Spleen (tissue), 11 donors: ENCODE data around the gene C10orf105. TPM values are rescaled to one million over a fixed set of nuclear protein-coding genes. Genes with fewer than 3 reads are reported as not detected.

Experiments
- DNase-seq: peaks from one replicate; pipeline ENCODE4 v3.0.0-alpha.2; 2020
- H3K27ac ChIP-seq, 8 donors: fragments of 200-600 bp; sonication (generic) in 7 of 8; 1 replicate in 4 of 8; 2 replicates in 4 of 8; pipeline versions ENCODE4 v1.5.0 to v1.8.0; 2016 to 2021; ENCODE audit warnings: inconsistent platforms in 4 of 8, mild to moderate bottlenecking in 4 of 8, moderate library complexity in 1 of 8
- H3K27me3 ChIP-seq, 7 donors: fragments of 200-600 bp; sonication (generic) in 6 of 7; replicated peaks in 1 of 7; 1 replicate in 4 of 7; 2 replicates in 3 of 7; pipeline versions ENCODE4 v1.5.0 to v1.8.0; 2016 to 2021; ENCODE audit warnings: inconsistent platforms in 3 of 7, mild to moderate bottlenecking in 1 of 7
- H3K36me3 ChIP-seq, 6 donors: fragments of 200-600 bp; sonication (generic) in 5 of 6; 1 replicate in 4 of 6; 2 replicates in 2 of 6; pipeline versions ENCODE4 v1.5.0 to v1.8.0; 2016 to 2021; ENCODE audit warnings: inconsistent platforms in 2 of 6
- H3K4me1 ChIP-seq, 6 donors: fragments of 200-600 bp; sonication (generic) in 5 of 6; 1 replicate in 3 of 6; 2 replicates in 3 of 6; pipeline versions ENCODE4 v1.5.0 to v1.8.0; 2016 to 2021; ENCODE audit warnings: inconsistent platforms in 3 of 6
- H3K4me3 ChIP-seq, 8 donors: fragments of 200-600 bp; sonication (generic) in 7 of 8; 1 replicate in 4 of 8; 2 replicates in 4 of 8; pipeline versions ENCODE4 v1.5.0 to v1.8.0; 2016 to 2021; ENCODE audit warnings: inconsistent platforms in 4 of 8, mild to moderate bottlenecking in 4 of 8, moderate library complexity in 2 of 8
- H3K9me3 ChIP-seq, 8 donors: fragments of 200-600 bp; sonication (generic) in 7 of 8; 1 replicate in 4 of 8; 2 replicates in 4 of 8; pipeline versions ENCODE4 v1.5.0 to v1.8.0; 2016 to 2021; ENCODE audit warnings: inconsistent platforms in 4 of 8
- POLR2A ChIP-seq, 3 donors: fragments of 450-650 bp; IDR thresholded peaks; one replicate each; pipeline ENCODE4 v1.5.1; 2017; ENCODE audit warnings: antibody characterized with exemption in 3 of 3, mild to moderate bottlenecking in 1 of 3
- POLR2AphosphoS5 ChIP-seq, 3 donors: sonication (generic); formaldehyde crosslinking; IDR thresholded peaks; one replicate each; pipeline ENCODE4 v1.5.1; 2017; ENCODE audit warnings: antibody characterized with exemption in 3 of 3
- whole genome bisulfite sequencing, 5 donors: extraction: QIAGEN DNeasy Blood & Tissue Kit in 3 of 5; methylation state at CpG; one replicate each; pipeline versions ENCODE4 v1.1.5 to v1.1.7; 2013 to 2018; 5-methylcytosine and 5-hydroxymethylcytosine counted together
- intact Hi-C: fragments of 100-400 bp; cut with DNase I; formaldehyde crosslinking; loops from one replicate; pipeline ENCODE4 v1.15.0; 2023; ENCODE audit warnings: low total_unique reads
- polyA plus RNA-seq, 3 donors: library from polyadenylated mRNA; stranded (reverse); fragments of 200-250 nt; gene quantifications; one replicate each; pipeline ENCODE4 v1.2.1, GENCODE V29; 2013
- total RNA-seq, 7 donors: library from RNA; depleted of rRNA in 3 of 7; stranded (reverse); fragments of >200 nt in 3 of 7; fragmentation: NEBNext Ultra II Directional in 4 of 7; extraction: Animal tissue kit (Norgen Biotek cat#: 25700) in 4 of 7; gene quantifications; one replicate each; pipeline versions ENCODE4 v1.1.0 to v1.2.1, GENCODE V29; 2016 to 2021
- TF ChIP-seq, protein P1 (sequence below), 11 experiments: fragments of 200-600 bp in 7 of 11; fragments of 450-650 bp in 4 of 11; sonication (generic) in 4 of 11; IDR thresholded peaks in 8 of 11; conservative IDR thresholded peaks in 3 of 11; 1 replicate in 7 of 11; 2 replicates in 4 of 11; pipeline versions ENCODE4 v1.4.0 to v1.8.0; 2016 to 2021; ENCODE audit warnings: antibody characterized with exemption in 11 of 11, inconsistent platforms in 4 of 11, mild to moderate bottlenecking in 1 of 11
- donor health status: healthy with polysubstance abuse.
- donor health status: DM: no; HTN: no; CAD: no; lungs with moderate emphysema.
- donor health status: DM: no; HTN: no; CAD: no.
- donor health status: Bipolar disorder and iron deficiency.
- donor health status: healthy.
- donor health status: DM: no; HTN: no; CAD: no.
- donor health status: DM: yes; HTN: yes; CAD: no.

Gene C10orf105
- total and polyA plus RNA-seq, 10 donors = 0.08 to 4.4 (median 2.6) TPM

DNA sequence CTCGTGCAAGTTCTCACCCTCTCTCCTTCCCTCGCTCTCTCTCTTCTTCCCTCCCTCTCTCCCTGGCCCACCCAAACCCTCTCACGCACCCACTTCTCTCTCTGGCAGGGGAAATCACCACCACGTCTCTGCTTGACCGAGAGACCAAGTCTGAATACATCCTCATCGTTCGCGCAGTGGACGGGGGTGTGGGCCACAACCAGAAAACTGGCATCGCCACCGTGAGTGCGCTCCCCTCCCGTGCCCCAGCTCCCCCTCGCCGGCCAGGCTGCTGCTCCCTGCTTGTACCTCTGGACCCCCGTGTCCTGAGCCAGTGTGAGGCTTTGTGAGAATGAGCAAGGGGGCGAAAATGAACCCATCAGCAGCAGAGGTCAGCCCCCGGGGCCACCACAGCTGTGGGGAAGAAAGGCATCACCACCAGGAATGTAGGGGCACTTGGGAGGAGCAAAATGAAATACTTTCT lies 25.5 kb downstream of the C10orf105 start:
- peak overlapping the region; percentile 9 to 84 (median 80) for H3K27ac ChIP-seq
- no peak for DNase-seq
- WGBS, 5 donors = 59 to 68% (median 65%) methylated on average over 18 of the region's 18 CpGs

DNA sequence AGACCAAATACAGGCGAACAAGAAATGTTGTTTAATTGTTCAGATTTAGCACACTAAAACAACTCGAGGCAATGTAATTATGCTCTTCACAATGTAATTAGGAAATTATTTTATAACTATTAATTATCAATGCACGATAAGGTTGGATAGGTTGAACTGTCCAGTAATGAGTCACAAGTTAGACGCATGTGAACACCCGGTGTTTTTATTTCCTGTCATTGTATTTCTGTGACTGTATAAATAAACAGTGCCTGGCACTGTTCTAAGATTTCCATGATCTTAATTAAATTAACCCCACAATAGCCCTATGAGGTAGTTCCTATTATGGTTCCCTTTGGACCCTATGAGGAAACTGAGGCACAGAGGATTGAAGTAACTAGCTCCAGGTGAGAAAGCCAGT lies 26.2 kb downstream of the C10orf105 start:
- Histone ChIP-seq H3K36me3 (no peaks in the 10 kb centered on the region), H3K27ac (peak overlapping the region in 6 of 8 donors; percentile 67 to 84 (median 80)), H3K9me3 (peaks cover 0 to 9% (median 2%) of the 10 kb centered on the region in 8 donors), H3K4me3 (no peak overlapping the region), H3K27me3 (no peaks in the 10 kb centered on the region), H3K4me1 (peaks cover 35 to 59% (median 52%) of the 10 kb centered on the region in 6 donors)
- WGBS, 5 donors = 54 to 68% (median 59%) methylated on average over 5 of the region's 5 CpGs
- TF ChIP-seq POLR2AphosphoS5 (IDR thresholded peaks at IDR 0.05) (no peak), POLR2A (IDR thresholded peaks at IDR 0.05) (no peak)
- TF ChIP-seq, protein P1, sequence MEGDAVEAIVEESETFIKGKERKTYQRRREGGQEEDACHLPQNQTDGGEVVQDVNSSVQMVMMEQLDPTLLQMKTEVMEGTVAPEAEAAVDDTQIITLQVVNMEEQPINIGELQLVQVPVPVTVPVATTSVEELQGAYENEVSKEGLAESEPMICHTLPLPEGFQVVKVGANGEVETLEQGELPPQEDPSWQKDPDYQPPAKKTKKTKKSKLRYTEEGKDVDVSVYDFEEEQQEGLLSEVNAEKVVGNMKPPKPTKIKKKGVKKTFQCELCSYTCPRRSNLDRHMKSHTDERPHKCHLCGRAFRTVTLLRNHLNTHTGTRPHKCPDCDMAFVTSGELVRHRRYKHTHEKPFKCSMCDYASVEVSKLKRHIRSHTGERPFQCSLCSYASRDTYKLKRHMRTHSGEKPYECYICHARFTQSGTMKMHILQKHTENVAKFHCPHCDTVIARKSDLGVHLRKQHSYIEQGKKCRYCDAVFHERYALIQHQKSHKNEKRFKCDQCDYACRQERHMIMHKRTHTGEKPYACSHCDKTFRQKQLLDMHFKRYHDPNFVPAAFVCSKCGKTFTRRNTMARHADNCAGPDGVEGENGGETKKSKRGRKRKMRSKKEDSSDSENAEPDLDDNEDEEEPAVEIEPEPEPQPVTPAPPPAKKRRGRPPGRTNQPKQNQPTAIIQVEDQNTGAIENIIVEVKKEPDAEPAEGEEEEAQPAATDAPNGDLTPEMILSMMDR (IDR thresholded peaks at IDR 0.05 in 8 of 11, conservative IDR thresholded peaks at IDR 0.05 in 3 of 11) = no peak
- intact Hi-C loops = loop anchor here (10.0 kb wide), 1 partner anchor 379 kb away; the partner anchor contains the start of gene SLC29A3
- no peak for DNase-seq

More for the DNA sequence above, 25.5 kb downstream of the C10orf105 start:
- peaks cover 0 to 8% (median 2%) of the 10 kb centered on the region in 8 donors for H3K9me3 ChIP-seq
- TF ChIP-seq POLR2A (IDR thresholded peaks at IDR 0.05) (no peak), POLR2AphosphoS5 (IDR thresholded peaks at IDR 0.05) (no peak)
- TF ChIP-seq, protein P1 (IDR thresholded peaks at IDR 0.05 in 8 of 11, conservative IDR thresholded peaks at IDR 0.05 in 3 of 11) = no peak
- no peaks in the 10 kb centered on the region for H3K36me3 ChIP-seq
- intact Hi-C loops = loop anchor here (10.0 kb wide), 1 partner anchor 379 kb away; the partner anchor contains the start of gene SLC29A3
- H3K4me3 ChIP-seq = peak overlapping the region in 1 of 8 donors; percentile 47
- peaks cover 35 to 66% (median 53%) of the 10 kb centered on the region in 6 donors for H3K4me1 ChIP-seq
- H3K27me3 ChIP-seq = no peaks in the 10 kb centered on the region

- H3K4me3 ChIP-seq = no peak overlapping the region
- WGBS, 5 donors = 77 to 88% (median 87%) methylated on average over 7 of the region's 7 CpGs
- no peak for DNase-seq
- H3K27me3 ChIP-seq = no peaks in the 10 kb centered on the region
- peak overlapping the region in 3 of 8 donors; percentile 68 to 82 (median 78) for H3K27ac ChIP-seq
- H3K36me3 ChIP-seq = no peaks in the 10 kb centered on the region
- intact Hi-C loops = loop anchor here (10.0 kb wide), 1 partner anchor 378 kb away; the partner anchor contains the start of gene SLC29A3
- TF ChIP-seq, protein P1 (IDR thresholded peaks at IDR 0.05 in 8 of 11, conservative IDR thresholded peaks at IDR 0.05 in 3 of 11) = no peak
- TF ChIP-seq POLR2A (IDR thresholded peaks at IDR 0.05) = no peak
- TF ChIP-seq POLR2AphosphoS5 (IDR thresholded peaks at IDR 0.05) = no peak
- peaks cover 35 to 53% (median 48%) of the 10 kb centered on the region in 6 donors for H3K4me1 ChIP-seq
- H3K9me3 ChIP-seq = peaks cover 0 to 12% (median 2%) of the 10 kb centered on the region in 8 donors
Observed at GRCh38 chr10:71692598-71693306, 26.8 kb downstream of the C10orf105 start.

DNA sequence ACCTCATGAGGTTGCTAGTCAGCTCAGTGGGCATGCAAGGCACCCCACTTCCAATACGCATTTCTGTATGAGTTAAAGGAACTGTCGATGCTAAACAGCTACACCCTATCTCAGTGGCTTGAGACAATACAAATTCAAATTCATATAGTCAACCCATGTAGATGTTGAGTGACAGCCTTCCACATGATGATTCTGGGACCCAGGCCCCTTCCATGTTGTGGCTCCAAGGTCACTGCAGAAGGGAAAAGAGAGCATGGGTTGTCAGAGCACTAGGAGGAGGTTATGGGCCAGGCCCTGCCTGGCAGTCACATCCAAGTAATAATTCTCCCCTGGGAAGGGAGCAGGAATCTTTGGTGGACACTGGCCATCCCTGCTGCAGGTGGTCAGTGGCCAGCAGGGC lies 28.2 kb downstream of the C10orf105 start:
- Histone ChIP-seq H3K36me3 (no peaks in the 10 kb centered on the region), H3K4me3 (no peak overlapping the region), H3K9me3 (peaks cover 0 to 12% (median 2%) of the 10 kb centered on the region in 8 donors), H3K4me1 (peaks cover 23 to 39% (median 35%) of the 10 kb centered on the region in 6 donors), H3K27ac (no peak overlapping the region), H3K27me3 (no peaks in the 10 kb centered on the region)
- TF ChIP-seq POLR2A (IDR thresholded peaks at IDR 0.05) (no peak), POLR2AphosphoS5 (IDR thresholded peaks at IDR 0.05) (no peak)
- TF ChIP-seq, protein P1 (IDR thresholded peaks at IDR 0.05 in 8 of 11, conservative IDR thresholded peaks at IDR 0.05 in 3 of 11) = no peak
- DNase-seq = no peak
- WGBS, 5 donors = 97 to 100% (median 98%) methylated on average over 2 of the region's 2 CpGs
- intact Hi-C loops = loop anchor here (10.0 kb wide), 1 partner anchor 377 kb away; the partner anchor contains the start of gene SLC29A3
